Measurements from ENCODE around the gene KIR3DL2. TPM values are rescaled to one million over a fixed set of nuclear protein-coding genes. Genes with fewer than 3 reads are reported as not detected.
"Not testable (repeated sequence)": the region's sequence is repeated elsewhere in the genome, so short reads cannot be mapped to it uniquely, and the experiment has no call there.

Gene KIR3DL2
- not detected for total RNA-seq (ENCODE audit: unreplicated experiment)
- long read RNA-seq, result 0 reads

- DNase-seq (ENCODE audit: low spot score); H3K4me3 Mint-ChIP-seq (ENCODE audit: unreplicated experiment); H3K4me1 Mint-ChIP-seq (ENCODE audit: unreplicated experiment); H3K27ac Mint-ChIP-seq (ENCODE audit: unreplicated experiment): not testable (repeated sequence)
- peaks cover 28% of the 10 kb centered on the region for H3K36me3 Mint-ChIP-seq (ENCODE audit: low read depth, unreplicated experiment)
- H3K27me3 Mint-ChIP-seq (ENCODE audit: unreplicated experiment), result peaks cover 14% of the 10 kb centered on the region
- H3K9me3 Mint-ChIP-seq (ENCODE audit: unreplicated experiment), result peaks cover 62% of the 10 kb centered on the region
These were observed at the start of gene KIR3DL2 for GRCh38 chr19:54850061-54850640. Gene KIR3DL2 (plus strand): TSS chr19:54850443. CDS start chr19:54850476, 33 bp downstream.

GRCh38 chr19:54803410-54803809 is 46.8 kb upstream of the KIR3DL2 start, which contains the start of gene KIR2DL4:
Gene KIR2DL4 (plus strand): TSS chr19:54803610. CDS start chr19:54803652, 42 bp downstream.
- H3K4me1 Mint-ChIP-seq (ENCODE audit: unreplicated experiment), result no peaks in the 10 kb centered on the region
- H3K9me3 Mint-ChIP-seq (ENCODE audit: unreplicated experiment), result peaks cover 49% of the 10 kb centered on the region
- H3K27ac Mint-ChIP-seq (ENCODE audit: unreplicated experiment), result no peak within 1 kb of the TSS
- TF ChIP-seq CTCF (IDR thresholded peaks at IDR 0.05; ENCODE audit: unreplicated experiment), result no peak
- DNase-seq (ENCODE audit: low spot score), result no peak
- no peak within 1 kb of the TSS for H3K4me3 Mint-ChIP-seq (ENCODE audit: unreplicated experiment)
- peaks cover 6% of the 10 kb centered on the region for H3K27me3 Mint-ChIP-seq (ENCODE audit: unreplicated experiment)
- peaks cover 13% of the 10 kb centered on the region for H3K36me3 Mint-ChIP-seq (ENCODE audit: low read depth, unreplicated experiment)

- Mint-ChIP-seq H3K4me3 (ENCODE audit: unreplicated experiment) (no peak overlapping the region), H3K4me1 (ENCODE audit: unreplicated experiment) (no peaks in the 10 kb centered on the region), H3K27me3 (ENCODE audit: unreplicated experiment) (peaks cover 6% of the 10 kb centered on the region), H3K27ac (ENCODE audit: unreplicated experiment) (no peak overlapping the region), H3K36me3 (ENCODE audit: low read depth, unreplicated experiment) (peaks cover 13% of the 10 kb centered on the region), H3K9me3 (ENCODE audit: unreplicated experiment) (peaks cover 50% of the 10 kb centered on the region)
- no peak for DNase-seq (ENCODE audit: low spot score)
- TF ChIP-seq CTCF (IDR thresholded peaks at IDR 0.05; ENCODE audit: unreplicated experiment), result no peak
These were observed 46.1 kb upstream of the KIR3DL2 start for GRCh38 chr19:54804101-54804500.

GRCh38 chr19:54804571-54804970 is 45.7 kb upstream of the KIR3DL2 start:
- H3K4me3 Mint-ChIP-seq (ENCODE audit: unreplicated experiment), result no peak overlapping the region
- no peak for DNase-seq (ENCODE audit: low spot score)
- peaks cover 15% of the 10 kb centered on the region for H3K36me3 Mint-ChIP-seq (ENCODE audit: low read depth, unreplicated experiment)
- H3K27me3 Mint-ChIP-seq (ENCODE audit: unreplicated experiment), result peaks cover 6% of the 10 kb centered on the region
- H3K9me3 Mint-ChIP-seq (ENCODE audit: unreplicated experiment), result peaks cover 50% of the 10 kb centered on the region
- no peak overlapping the region for H3K27ac Mint-ChIP-seq (ENCODE audit: unreplicated experiment)
- H3K4me1 Mint-ChIP-seq (ENCODE audit: unreplicated experiment), result no peaks in the 10 kb centered on the region
- TF ChIP-seq CTCF (IDR thresholded peaks at IDR 0.05; ENCODE audit: unreplicated experiment), result no peak

- DNase-seq (ENCODE audit: low spot score), result no peak
- Mint-ChIP-seq H3K27me3 (ENCODE audit: unreplicated experiment) (peaks cover 6% of the 10 kb centered on the region), H3K4me1 (ENCODE audit: unreplicated experiment) (no peaks in the 10 kb centered on the region), H3K4me3 (ENCODE audit: unreplicated experiment) (no peak overlapping the region), H3K9me3 (ENCODE audit: unreplicated experiment) (peaks cover 59% of the 10 kb centered on the region), H3K27ac (ENCODE audit: unreplicated experiment) (no peak overlapping the region), H3K36me3 (ENCODE audit: low read depth, unreplicated experiment) (peaks cover 20% of the 10 kb centered on the region)
- no peak for TF ChIP-seq CTCF (IDR thresholded peaks at IDR 0.05; ENCODE audit: unreplicated experiment)
These were observed 44.4 kb upstream of the KIR3DL2 start for GRCh38 chr19:54805665-54806515.
